HL-60 (cell line): ENCODE data around the gene SHLD1.

Source experiments
- DNase-seq, 2 experiments: peaks; one replicate each; pipeline ENCODE4 v3.0.0-alpha.2; 2010 to 2020; ENCODE audit warnings: low read depth in 1 of 2, low spot score in 1 of 2
- H3K27ac ChIP-seq: fragments of 250-450 bp; sonication (Bioruptor Pico); replicated peaks from 2 replicates; pipeline ENCODE4 v1.5.1; 2020; ENCODE audit warnings: mild to moderate bottlenecking, moderate library complexity
- H3K27me3 ChIP-seq: fragments of 250-450 bp; sonication (Bioruptor Pico); 2 replicates; pipeline ENCODE4 v1.5.1; 2021; ENCODE audit warnings: mild to moderate bottlenecking, moderate library complexity; ENCODE audit not compliant: insufficient read depth, poor library complexity, severe bottlenecking
- H3K4me3 ChIP-seq: replicated peaks from 2 replicates; pipeline ENCODE4 v1.5.1; 2011; ENCODE audit warnings: mild to moderate bottlenecking, control low read depth, low read length; ENCODE audit not compliant: insufficient read depth
- GABPA ChIP-seq: IDR thresholded peaks from 2 replicates; pipeline ENCODE4 v1.6.1; 2012; ENCODE audit warnings: low read depth
- POLR2AphosphoS5 ChIP-seq: IDR thresholded peaks from 2 replicates; pipeline ENCODE4 v1.6.1; 2012; ENCODE audit warnings: low read depth
- SPI1 ChIP-seq: IDR thresholded peaks from 2 replicates; pipeline ENCODE4 v1.6.1; 2012; ENCODE audit warnings: low read depth, mild to moderate bottlenecking, borderline replicate concordance
- TF ChIP-seq, protein P1 (sequence below): IDR thresholded peaks from one replicate; pipeline ENCODE4 v1.5.1; 2011; ENCODE audit warnings: low read length, control low read depth, inconsistent platforms; ENCODE audit not compliant: insufficient read depth
- TF ChIP-seq, protein P2 (sequence below): IDR thresholded peaks from 2 replicates; pipeline ENCODE4 v1.6.1; 2012; ENCODE audit warnings: low read depth; ENCODE audit not compliant: insufficient replicate concordance

Gene SHLD1

GRCh38 chr20:5908981-5909380 is 158.8 kb downstream of the SHLD1 start:
- Histone ChIP-seq H3K27me3 (peaks cover 18% of the 10 kb centered on the region), H3K27ac (no peak overlapping the region), H3K4me3 (no peak overlapping the region)
- no peak for DNase-seq
- TF ChIP-seq, protein P1, sequence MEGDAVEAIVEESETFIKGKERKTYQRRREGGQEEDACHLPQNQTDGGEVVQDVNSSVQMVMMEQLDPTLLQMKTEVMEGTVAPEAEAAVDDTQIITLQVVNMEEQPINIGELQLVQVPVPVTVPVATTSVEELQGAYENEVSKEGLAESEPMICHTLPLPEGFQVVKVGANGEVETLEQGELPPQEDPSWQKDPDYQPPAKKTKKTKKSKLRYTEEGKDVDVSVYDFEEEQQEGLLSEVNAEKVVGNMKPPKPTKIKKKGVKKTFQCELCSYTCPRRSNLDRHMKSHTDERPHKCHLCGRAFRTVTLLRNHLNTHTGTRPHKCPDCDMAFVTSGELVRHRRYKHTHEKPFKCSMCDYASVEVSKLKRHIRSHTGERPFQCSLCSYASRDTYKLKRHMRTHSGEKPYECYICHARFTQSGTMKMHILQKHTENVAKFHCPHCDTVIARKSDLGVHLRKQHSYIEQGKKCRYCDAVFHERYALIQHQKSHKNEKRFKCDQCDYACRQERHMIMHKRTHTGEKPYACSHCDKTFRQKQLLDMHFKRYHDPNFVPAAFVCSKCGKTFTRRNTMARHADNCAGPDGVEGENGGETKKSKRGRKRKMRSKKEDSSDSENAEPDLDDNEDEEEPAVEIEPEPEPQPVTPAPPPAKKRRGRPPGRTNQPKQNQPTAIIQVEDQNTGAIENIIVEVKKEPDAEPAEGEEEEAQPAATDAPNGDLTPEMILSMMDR = no peak
- no peak for TF ChIP-seq POLR2AphosphoS5
- TF ChIP-seq SPI1 = no peak
- no peak for TF ChIP-seq GABPA
- TF ChIP-seq, protein P2, sequence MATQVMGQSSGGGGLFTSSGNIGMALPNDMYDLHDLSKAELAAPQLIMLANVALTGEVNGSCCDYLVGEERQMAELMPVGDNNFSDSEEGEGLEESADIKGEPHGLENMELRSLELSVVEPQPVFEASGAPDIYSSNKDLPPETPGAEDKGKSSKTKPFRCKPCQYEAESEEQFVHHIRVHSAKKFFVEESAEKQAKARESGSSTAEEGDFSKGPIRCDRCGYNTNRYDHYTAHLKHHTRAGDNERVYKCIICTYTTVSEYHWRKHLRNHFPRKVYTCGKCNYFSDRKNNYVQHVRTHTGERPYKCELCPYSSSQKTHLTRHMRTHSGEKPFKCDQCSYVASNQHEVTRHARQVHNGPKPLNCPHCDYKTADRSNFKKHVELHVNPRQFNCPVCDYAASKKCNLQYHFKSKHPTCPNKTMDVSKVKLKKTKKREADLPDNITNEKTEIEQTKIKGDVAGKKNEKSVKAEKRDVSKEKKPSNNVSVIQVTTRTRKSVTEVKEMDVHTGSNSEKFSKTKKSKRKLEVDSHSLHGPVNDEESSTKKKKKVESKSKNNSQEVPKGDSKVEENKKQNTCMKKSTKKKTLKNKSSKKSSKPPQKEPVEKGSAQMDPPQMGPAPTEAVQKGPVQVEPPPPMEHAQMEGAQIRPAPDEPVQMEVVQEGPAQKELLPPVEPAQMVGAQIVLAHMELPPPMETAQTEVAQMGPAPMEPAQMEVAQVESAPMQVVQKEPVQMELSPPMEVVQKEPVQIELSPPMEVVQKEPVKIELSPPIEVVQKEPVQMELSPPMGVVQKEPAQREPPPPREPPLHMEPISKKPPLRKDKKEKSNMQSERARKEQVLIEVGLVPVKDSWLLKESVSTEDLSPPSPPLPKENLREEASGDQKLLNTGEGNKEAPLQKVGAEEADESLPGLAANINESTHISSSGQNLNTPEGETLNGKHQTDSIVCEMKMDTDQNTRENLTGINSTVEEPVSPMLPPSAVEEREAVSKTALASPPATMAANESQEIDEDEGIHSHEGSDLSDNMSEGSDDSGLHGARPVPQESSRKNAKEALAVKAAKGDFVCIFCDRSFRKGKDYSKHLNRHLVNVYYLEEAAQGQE = no peak

GRCh38 chr20:5910186-5910585 is 160.0 kb downstream of the SHLD1 start:
- Histone ChIP-seq H3K27ac (no peak overlapping the region), H3K27me3 (peaks cover 21% of the 10 kb centered on the region), H3K4me3 (no peak overlapping the region)
- TF ChIP-seq, protein P2 = no peak
- TF ChIP-seq SPI1 (no peak), POLR2AphosphoS5 (no peak), GABPA (no peak)
- TF ChIP-seq, protein P1 = no peak
- DNase-seq = no peak

GRCh38 chr20:5913166-5913565 is 163.0 kb downstream of the SHLD1 start:
- TF ChIP-seq, protein P2 = no peak
- TF ChIP-seq POLR2AphosphoS5 (no peak), SPI1 (no peak), GABPA (no peak)
- TF ChIP-seq, protein P1 = no peak
- H3K27me3 ChIP-seq = peaks cover 18% of the 10 kb centered on the region
- no peak for DNase-seq

More at GRCh38 chr20:5913166-5913565, 163.0 kb downstream of the SHLD1 start:
- Histone ChIP-seq H3K4me3 (no peak overlapping the region), H3K27ac (no peak overlapping the region)
